ENCODE data around the gene ZNF12.
"Not testable (repeated sequence)": the region's sequence is repeated elsewhere in the genome, so short reads cannot be mapped to it uniquely, and the experiment has no call there.

ZNF12 gene

DNA sequence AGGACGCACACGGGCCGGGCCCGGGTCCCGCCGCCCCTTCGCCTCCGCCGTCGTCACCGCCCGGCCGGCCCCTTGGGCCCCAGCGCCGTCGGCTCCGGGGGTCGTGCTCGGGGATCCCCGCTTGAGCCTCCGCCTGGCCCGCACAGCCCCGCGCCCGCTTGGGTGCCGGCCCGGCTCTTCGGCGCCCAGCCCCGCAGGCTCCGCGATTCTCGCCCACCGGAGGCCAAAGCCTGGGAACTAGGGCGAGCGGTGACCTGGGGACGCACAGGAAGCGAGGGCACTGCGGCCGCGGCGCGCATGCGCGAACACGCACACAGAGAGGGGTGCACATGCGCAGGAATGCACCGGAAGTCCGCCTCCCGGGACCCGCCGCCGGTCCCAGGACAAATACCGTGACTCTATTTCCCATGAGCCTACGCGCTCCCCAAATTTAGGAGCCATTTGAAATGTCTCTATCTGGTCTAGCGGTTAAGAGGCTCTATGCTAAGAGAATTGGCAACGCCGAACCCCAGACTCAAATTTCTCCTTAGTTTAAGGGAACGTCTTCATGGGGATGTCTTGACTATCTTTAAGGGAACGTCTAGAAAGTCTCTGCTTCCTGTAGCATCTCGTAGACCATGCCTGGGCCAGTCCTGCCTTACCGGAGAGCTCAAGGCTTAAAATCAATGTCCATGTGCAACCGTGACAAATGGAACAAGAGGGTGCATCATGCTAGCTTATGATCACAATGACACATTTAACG, at the start of gene ZNF12:
TSS of gene ZNF12 (minus strand) at position 282 of the 742 bp plus-strand sequence. CDS start 1,774 bp downstream, outside the sequence.
- DNase-seq (ENCODE audit: low read depth) = peak; percentile 86

DNA sequence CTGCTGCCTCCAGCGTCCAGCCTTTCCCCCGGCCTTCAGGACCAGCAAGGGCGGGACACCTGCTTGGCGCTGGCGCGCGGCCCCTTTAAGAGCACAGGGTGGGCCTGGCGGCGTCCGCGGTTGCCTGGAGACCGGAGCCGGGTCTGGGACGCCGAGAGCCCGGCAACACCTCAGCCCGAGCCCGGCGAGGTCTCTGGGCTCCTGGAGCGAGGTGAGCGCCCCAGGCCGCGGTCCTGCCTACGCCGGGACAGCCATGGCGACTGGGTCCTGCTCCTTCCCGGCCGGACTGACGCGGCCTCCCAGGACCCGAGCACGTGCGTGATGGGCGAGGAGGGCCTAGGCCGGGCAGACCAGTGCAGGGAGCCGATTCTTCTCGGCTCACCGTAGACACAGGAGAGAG, 47.2 kb upstream of the ZNF12 start, which contains the start of gene RSPH10B2:
TSS of gene RSPH10B2 (plus strand) at position 140 of the 400 bp plus-strand sequence. CDS start 3,575 bp downstream, outside the sequence.
- not testable (repeated sequence) for DNase-seq (ENCODE audit: low read depth)

DNA sequence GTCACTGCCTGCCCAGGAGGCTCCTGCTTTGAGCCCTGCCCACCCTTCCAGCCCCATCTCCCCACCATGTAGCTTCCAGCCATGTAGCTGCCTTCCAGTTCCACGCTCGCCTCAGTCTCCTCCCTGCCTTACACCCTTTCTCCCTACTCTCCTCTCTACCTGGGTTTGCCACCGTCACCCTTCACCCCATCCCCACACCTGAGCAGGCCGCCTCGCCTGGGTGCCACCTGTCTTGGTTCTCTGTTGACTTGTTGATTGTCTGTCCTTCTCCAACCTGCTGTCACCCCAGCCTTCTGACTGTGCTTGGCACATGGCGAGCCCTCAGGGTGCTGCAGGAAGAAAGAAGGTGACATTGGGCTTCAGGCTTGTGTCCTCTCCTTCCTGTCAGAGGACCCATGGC, 43.4 kb upstream of the ZNF12 start:
- not testable (repeated sequence) for DNase-seq (ENCODE audit: low read depth)

DNA sequence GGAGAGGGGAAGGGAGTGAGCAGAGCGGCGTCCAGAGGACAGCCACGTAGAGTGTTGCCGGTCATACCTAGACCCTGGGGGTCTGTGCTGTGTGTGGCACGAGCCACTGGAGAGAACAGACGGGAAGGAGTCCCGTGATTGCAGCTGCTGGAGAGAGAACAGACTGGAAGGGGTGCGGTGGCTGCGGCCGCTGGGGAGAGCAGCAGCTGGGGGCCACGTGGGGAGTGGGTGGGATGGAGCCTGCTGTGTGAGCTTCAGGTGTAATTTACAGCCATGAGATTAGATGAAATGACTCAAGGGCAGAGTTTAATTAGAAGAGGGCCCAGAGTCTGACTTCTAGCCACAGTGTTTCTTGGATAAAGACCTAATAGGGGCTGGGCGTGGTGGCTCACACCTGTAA, 42.6 kb upstream of the ZNF12 start:
- DNase-seq (ENCODE audit: low read depth) = not testable (repeated sequence)

DNA sequence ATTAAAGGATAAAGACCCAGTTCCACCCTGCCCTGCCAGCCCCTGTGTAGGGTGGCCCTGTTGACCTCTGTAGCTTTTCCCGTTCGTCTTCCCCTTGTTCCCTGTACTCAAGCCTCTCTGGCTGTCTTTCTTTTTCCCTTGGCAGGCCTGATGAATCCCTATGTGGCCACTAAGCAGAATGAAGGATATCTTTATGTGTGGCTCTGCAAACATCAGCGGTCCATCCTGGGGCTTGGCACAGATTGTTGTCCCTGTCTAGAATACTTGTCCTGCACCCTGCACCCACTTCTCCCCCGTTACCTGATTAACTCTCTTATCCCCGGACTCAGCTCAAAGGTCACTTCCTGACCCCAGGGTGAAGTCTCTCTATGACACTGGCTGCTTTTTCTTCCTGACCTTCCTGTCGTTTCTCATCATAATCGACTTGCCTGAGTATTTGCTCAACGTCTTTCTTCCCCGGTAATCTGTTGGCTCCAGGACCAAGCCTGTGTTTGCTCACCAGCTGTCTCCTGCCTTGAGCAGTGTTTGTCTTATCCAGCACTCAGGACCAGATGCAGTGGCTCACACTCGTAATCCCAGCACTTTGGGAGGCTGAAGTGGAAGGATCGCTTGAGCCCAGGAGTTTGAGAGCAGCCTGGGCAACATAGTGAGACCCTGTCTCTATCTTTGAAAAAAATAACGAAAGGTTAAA, 37.8 kb upstream of the ZNF12 start:
- not testable (repeated sequence) for DNase-seq (ENCODE audit: low read depth)

DNA sequence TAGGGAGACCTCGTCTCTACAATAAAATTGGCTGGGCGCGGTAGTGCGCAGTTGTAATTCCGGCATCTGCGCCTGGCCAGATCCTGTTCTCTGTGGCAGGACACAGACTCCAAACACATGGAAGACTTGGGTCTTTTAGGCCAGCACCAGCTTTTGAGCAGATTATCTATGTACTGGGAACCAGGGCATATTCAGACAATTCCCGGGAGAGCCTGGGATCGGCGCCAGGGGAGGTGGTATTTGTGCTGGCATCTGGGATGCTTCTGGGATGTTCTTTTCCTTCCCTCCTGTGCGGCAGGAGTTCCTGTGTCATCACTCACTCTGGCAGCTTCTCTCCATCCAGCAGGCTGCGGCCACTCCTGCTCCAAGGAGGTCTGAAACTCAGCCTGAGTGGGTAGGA, 31.7 kb upstream of the ZNF12 start:
- not testable (repeated sequence) for DNase-seq (ENCODE audit: low read depth)

DNA sequence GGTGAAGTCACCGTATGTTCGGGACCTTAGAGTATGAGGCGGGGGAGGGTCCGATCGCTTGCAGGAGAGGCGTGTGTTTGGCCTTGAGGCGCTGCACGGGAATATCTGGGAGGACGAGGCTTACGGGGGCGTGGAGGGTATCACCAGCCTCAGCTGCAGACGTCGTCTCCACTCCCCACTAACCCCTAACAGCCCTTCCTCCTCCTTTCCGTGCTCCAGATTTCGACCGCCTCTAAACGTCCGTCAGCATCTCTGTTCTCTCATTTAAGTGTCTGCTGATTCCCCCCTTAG, 23.5 kb upstream of the ZNF12 start:
- DNase-seq (ENCODE audit: low read depth) = peak; percentile 57

DNA sequence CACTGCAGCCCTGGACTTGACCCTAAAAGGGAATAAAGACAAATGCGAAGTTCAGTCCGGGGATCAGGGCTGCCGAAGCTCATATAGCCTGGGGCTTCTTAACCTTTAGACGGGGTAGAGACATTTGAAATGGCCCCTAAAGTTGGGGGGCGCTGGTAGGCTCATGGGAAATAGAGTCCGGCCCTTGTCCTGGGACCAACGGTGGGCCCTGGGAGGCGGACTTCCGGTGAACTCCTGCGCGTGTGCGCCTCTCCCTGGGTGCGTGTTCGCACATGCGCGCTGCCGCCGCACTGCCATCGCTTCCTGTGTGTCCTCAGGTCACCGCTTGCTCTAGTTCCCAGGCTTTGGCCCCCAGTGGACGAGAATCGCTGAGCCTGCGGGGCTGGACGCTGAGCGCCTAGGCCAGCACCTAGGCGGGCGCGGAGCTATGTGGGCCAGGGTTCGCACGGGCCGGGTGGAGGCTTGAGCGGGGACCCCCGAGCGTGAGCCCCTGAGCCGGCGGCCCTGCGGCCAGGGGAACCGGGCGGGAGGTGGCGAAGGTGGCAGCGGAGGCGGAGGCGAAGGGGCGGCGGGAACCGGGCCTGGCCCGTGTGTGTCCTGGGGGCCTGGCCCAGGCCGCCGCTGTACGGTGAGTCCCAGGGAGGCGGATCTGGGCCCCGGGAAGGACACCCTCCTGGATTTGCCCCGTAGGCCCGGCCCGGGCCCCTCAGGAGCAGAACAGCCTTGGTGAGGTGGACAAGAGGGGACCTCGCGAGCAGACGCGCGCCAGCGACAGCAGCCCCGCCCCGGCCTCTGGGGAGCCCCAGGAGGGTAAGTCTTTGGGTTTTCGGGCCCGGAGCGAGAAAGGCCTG, 23.0 kb upstream of the ZNF12 start:
- peak; percentile 96 for DNase-seq (ENCODE audit: low read depth)

DNA sequence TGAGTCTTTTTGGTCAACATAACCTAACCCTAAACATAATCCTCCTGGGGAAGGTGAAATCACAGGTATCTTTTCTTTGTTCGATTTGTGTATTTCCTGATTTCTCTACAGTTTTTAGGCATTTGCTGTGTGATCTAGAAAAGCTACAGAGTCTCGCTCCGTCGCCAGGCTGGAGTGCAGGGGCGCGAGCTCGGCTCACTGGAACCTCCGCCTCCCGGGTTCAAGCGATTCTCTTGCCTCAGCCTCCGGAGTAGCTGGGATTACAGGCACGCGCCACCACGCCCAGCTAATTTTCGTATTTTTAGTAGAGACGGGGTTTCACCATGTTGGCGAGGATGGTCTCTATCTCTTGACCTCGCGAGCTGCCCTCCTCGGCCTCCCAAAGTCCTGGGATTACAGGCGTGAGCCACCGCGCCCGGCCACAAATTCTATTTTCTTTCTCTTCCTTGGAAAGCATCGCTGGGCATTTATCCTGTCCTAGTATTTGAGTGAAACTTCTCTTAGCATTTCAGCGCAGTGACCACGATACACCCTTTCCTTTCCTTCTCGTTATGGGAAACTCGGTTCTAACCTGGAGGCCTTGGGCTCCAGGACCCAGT, 22.2 kb upstream of the ZNF12 start:
- not testable (repeated sequence) for DNase-seq (ENCODE audit: low read depth)

DNA sequence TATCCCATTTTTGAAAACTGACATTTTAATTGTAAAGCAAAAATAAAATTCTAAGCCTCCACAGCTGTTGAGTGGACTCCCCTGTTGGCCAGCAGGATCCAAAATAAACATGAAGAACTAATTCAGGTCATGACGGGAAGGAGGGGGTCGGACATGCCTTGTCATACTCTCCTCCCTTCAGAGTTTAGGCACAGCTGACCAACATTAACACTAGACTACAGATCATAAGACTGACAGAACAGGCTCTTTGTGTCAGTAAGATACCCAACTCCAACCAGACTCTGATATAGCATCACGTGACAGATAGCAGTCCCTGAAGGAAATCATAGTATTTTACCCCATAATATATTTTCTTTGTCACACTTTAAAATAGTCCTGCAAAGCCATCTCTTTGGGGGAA, 20.9 kb upstream of the ZNF12 start:
- no peak for DNase-seq (ENCODE audit: low read depth)

DNA sequence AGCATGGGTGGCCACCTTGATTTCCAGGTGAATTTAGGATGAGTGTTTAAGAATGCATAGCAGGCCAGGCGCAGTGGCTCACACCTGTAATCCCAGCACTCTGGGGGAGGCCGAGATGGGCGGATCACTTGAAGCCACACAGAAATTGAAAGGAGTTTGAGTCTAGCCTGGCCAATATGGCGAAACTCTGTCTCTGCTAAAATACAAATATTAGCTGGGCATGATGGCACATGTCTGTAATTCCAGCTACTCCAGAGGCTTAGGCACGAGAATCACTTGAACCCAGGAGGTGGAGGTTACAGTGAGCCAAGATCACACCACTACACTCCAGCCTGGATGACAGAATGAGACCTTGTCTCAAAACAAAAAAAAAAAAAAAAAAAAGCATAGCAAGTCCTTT, 19.6 kb upstream of the ZNF12 start:
- DNase-seq (ENCODE audit: low read depth) = not testable (repeated sequence)

DNA sequence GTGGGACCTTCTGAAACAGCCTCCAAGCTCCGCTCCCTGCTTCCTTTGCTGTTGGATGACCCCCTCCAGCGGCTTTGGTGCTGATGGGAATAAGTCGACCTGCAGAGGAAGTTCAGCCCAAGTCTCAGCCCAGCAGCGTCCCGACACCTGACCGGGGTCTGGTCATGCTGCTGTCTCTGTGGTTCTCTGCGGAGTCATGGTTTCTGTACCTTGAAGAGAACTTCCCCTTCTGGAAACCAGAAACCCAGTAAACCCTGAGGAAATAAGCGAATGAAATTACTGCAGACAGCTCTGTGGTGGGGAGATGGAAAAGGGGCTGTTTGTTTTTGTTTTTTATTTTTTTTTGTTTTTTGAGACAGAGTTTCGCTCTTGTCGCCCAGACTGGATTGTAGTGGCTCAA, 18.3 kb upstream of the ZNF12 start:
- DNase-seq (ENCODE audit: low read depth) = no peak

DNA sequence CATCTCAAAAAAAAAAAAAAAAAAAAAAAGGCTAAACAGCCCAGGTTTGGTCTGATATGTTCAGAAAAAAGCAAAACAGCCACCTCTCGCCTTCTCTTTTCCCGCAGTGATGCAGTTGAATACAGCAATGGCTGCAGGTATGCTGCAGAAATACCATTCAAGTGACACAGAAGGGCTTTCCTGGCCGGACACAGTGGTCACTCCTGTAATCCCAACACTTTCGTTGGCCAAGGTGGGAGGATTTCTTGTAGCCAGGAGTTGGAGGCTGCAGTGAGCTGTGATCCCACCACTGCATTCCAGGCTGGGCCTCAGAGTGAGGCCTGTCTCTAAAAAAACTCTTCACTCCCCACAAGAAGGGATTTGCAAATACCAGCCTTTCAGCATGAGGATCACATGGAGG, 17.6 kb upstream of the ZNF12 start:
- DNase-seq (ENCODE audit: low read depth) = peak; percentile 16

DNA sequence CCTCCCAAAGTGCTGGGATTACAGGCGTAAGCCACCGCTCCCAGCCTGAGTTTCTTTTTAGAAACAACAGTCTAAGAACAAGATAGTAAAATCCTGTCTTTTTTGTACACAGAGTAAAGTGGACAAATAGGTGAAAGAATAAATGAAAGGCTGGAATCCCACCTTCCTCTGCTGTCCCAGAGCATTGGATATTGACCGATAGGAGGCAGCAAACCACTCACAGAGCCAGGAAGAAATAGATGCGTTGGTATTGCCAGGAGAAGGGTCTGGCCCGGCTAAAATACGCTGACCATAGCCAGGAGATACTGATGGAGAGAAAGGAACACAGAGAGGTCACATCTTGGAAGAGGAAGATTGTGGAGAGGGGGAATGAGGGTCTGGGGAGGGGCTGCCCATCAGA, 11.4 kb upstream of the ZNF12 start:
- DNase-seq (ENCODE audit: low read depth) = no peak

DNA sequence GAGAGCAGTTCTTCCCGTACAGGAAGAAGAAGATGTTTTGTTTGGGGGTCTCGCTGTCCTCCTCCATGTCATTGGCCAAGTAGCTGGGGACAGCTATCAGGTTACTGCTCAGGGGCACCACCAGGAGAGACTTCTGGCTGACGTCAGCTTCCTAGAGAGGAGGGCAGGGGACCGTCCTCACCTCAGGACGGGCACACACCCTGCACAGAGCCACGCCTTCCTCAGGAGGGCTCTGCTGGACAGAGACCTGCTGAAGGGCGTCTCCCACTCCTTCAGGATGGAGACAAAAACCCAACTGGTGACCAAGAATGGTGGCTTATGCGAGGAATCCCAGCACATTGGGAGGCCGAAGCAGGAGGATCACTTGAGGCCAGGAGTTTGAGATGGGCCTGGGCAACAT, 9.2 kb upstream of the ZNF12 start:
- not testable (repeated sequence) for DNase-seq (ENCODE audit: low read depth)

DNA sequence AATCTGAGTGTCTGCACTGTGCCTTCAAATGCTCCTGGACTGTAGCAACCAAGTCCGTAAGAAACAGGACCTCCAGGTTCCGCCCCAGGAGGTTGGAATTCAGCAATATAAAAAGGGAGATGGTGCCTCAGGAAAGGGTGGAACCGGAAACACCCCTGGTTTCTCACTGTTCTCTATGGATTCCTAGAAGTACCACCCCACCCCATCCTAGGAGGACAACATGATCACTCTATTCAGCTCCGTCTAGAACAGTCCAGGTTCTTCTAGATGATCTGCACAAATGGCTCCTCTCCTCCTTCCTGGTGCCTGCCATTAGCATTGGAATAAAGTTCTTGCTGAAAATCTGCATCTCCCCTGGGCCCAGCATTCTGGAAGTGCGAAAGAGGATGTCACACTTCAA, 7.6 kb upstream of the ZNF12 start:
- DNase-seq (ENCODE audit: low read depth) = no peak

DNA sequence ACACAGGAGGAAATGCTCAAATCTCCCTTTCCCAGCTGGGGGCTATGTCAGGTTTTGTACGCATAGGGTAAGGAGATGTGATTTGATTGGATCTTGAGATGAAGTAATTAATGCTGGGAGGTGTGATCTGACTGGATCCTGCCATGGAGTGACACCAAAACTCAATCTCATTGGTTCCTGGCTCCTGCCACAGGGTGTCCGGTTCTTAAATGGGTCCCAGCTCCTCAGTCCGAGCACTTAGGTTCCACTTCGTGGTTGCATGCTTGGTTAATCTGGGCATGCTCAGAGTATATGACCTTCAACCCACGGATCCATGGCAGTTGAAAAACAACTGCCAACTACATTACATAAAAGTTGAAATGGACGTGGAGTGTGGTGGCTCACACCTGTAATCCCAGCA, 3.1 kb upstream of the ZNF12 start:
- no peak for DNase-seq (ENCODE audit: low read depth)

DNA sequence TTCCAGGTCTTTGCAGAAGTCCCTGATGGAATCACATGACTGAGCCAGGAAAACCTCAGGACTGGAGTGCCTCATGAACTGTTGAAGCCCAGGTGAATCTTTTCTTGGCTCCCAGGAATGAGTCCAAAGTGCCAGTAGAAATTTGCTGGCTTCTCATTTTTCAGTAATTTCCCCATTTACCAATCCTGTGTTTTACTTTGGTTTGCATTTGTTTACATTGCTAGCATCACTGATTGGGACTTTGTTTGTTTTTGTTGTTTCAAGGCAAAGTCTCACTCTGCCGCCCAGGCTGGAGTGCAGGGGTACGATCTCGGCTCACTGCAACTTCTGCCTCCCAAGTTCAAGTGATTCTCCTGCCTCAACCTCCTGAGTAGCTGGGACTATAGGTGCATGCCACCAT, 1.6 kb upstream of the ZNF12 start:
- DNase-seq (ENCODE audit: low read depth) = no peak

DNA sequence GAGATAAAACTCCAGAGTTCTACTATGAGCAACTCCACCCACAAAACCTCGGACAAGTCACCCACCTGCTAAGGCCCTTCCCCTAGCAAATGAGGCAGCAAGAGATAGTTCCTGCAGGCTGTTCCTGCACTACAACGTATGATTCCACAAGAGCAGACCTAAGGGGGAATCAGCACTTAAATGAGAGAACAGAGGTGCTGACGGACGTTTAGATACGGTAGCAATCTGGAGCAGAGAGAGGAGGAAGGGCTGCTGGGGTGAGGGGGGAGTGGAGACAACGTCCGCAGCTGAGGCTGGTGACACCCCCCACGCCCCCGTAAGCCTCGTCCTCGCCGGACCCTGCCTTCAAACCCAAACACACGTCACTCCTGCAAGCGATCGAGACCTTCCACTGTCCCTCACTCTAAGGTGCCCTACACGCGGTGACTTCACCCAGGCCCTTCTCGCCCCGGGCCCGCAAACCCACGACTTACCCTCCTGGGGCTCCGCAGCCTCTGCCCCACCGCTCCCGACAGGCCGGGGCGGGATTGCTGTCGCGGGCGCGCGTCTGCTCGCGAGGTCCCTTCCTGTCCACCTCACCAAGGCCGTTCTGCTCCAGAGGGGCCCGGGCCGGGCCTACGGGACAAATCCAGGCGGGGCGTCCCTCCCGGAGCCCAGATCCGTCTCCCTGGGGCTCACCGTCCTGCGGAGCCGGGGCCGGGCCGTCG, 635 bp downstream of the ZNF12 start:
- peak; percentile 40 for DNase-seq (ENCODE audit: low read depth)

DNA sequence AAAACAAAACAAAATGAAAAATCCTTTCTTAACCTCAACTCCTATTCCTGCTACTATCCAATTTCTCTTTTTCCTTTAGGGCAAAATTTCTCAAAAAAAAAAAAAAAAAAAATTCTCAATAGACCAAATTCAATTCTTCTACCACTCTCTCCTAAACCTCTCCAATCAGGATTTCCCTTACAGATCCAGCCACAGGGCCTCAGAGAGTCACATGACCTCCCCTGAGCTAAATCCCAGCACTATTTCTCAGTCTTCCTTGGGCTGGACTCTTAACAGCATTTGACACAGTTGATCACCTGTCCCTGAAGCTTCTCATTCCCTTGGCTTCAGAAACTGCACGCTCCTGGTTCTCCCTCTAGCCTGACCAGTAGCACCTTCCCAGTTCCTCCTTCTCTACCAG, 4.9 kb downstream of the ZNF12 start:
- DNase-seq (ENCODE audit: low read depth) = no peak

DNA sequence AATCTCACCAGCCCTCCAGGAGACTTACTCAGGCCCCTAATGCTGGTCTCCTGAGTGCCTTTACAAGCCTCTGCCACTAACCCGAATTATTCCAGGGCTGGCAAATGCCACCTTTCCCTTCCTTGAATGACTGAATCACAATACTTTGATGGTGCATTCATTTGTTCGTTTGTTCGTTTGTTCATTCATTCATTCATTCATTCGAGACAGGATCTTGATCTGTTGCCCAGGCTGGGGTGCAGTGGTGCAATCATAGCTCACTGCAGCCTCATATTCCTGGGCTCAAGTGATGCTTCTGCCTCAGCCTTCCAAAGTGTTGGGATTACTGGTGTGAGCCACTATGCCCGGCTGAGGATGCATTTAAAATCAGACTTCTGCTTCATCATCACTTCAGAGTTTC, 6.0 kb downstream of the ZNF12 start:
- no peak for DNase-seq (ENCODE audit: low read depth)

DNA sequence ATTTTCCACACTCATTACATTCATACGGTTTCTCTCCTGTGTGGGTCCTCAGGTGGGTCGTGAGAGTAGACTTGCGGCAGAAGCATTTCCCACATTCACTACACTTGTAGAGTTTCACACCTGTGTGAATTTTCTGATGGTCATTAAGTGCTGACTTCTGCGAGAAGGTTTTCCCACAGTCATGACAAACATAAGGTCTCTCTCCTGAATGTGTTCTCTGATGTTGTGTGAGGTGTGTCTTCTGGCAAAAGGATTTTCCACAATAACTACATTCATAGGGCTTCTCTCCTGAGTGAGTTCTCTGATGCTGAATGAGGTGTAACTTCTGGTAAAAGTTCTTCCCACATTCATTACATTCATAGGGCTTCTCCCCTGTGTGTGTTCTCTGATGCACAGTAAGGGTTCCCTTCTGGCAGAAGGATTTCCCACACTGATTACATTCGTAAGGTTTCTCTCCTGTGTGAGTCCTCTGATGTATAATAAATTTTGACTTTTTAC, 15.1 kb downstream of the ZNF12 start:
- DNase-seq (ENCODE audit: low read depth) = peak; percentile 58
